ENCODE data around the gene GTPBP1.

- TF ChIP-seq, protein P1, sequence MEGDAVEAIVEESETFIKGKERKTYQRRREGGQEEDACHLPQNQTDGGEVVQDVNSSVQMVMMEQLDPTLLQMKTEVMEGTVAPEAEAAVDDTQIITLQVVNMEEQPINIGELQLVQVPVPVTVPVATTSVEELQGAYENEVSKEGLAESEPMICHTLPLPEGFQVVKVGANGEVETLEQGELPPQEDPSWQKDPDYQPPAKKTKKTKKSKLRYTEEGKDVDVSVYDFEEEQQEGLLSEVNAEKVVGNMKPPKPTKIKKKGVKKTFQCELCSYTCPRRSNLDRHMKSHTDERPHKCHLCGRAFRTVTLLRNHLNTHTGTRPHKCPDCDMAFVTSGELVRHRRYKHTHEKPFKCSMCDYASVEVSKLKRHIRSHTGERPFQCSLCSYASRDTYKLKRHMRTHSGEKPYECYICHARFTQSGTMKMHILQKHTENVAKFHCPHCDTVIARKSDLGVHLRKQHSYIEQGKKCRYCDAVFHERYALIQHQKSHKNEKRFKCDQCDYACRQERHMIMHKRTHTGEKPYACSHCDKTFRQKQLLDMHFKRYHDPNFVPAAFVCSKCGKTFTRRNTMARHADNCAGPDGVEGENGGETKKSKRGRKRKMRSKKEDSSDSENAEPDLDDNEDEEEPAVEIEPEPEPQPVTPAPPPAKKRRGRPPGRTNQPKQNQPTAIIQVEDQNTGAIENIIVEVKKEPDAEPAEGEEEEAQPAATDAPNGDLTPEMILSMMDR (IDR thresholded peaks at IDR 0.05; ENCODE audit: insufficient read depth, low read depth, low read length), result no peak
- no peak for TF ChIP-seq EZH2 (IDR thresholded peaks at IDR 0.05; ENCODE audit: insufficient read depth, low read length)
Measured at GRCh38 chr22:38735126-38735464, 29.4 kb downstream of the GTPBP1 start.
